HG03457 (cell line): ENCODE measurements around the gene AKT1.
"Not testable (repeated sequence)": the region's sequence is repeated elsewhere in the genome, so short reads cannot be mapped to it uniquely, and the experiment has no call there.

ENCODE experiments used
- ATAC-seq: cut with Tn5 transposase; IDR thresholded peaks from one replicate; pipeline ENCODE4 v1.9.1; 2021; ENCODE audit warnings: moderate number of reproducible peaks; ENCODE audit not compliant: unreplicated experiment

The AKT1 gene

GRCh38 chr14:104741803-104742251, 53.7 kb downstream of the AKT1 start:
- ATAC-seq = no peak

DNA sequence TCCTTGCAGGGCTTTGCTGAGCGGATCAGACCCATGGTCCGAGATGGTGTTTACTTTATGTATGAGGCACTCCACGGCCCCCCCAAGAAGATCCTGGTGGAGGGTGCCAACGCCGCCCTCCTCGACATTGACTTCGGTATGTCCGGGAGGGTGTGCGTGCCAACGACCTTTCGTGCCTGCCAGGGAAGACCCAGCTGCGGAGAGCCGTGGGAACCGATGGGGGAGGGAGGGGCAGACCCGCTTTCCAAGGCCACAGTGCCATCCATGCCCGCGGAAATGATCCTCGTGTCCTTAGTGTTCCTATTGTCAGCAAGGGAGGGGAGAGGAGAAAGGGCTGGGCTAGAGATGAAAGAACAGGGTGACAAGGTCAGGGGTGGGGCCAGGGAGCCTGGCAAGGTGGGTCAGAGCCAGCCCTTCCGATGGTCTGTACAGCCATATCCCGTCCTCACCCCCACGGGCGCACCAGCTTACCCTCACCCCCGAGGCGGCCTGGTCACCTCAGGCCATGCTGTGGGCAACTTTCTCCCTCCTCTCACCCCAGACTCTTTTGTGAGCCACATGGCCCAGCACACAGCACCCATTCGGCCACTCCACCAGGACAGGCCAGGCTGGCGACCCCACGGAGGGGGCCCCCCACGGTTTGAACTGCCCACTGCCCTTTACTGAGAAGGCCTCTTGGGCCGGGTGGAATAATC, 54.3 kb downstream of the AKT1 start:
- ATAC-seq = no peak

DNA sequence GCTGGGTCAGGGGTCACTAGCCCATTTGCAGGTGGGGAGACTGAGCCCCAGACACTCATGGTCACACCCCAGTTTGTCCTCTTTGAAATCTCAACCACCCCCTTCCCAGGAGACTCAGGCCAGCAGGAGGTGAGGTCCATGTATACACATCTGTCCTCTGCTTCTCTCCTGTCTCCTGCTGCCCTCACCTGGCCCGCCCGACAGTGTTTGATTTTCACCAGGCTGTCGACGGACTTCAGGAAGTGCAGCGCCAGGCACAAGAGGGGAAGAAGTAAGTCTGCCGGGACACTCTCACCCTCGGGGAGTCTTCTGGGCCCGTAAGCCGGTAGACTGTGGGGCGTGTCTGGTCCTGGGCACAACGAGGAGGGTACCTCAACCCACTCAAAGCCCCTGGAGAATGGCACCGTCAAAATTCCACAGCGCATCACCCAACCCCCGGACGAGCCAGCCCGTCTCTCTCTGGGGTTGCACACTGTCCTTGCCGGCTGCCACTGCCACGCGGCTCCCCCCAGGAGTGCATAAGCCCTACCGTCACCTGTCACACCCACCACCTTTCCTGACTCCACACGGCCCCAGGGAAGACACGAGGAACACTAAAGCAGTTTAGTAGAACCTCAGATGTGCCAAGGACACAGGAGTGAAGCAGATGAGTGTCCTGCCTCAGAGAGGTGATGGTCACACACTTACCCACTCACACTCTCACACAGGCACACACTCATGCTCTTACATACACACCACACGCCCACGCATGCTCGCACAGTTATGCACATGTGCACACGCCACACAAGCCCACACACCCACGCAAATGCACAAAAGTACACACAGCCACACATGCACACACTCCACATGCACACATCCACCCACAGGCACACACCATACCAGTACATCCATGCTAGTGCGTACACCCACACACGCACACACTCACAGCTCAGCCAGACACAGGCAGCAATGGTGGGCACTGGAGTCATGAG, 55.7 kb downstream of the AKT1 start:
- ATAC-seq = no peak

- ATAC-seq = no peak
These were observed 56.5 kb downstream of the AKT1 start for GRCh38 chr14:104739026-104739425.

GRCh38 chr14:104738375-104739019, 57.1 kb downstream of the AKT1 start:
- ATAC-seq = no peak

- no peak for ATAC-seq
These were observed 59.5 kb downstream of the AKT1 start for GRCh38 chr14:104735830-104736642.

GRCh38 chr14:104734991-104735779, 60.4 kb downstream of the AKT1 start:
- ATAC-seq = no peak

DNA sequence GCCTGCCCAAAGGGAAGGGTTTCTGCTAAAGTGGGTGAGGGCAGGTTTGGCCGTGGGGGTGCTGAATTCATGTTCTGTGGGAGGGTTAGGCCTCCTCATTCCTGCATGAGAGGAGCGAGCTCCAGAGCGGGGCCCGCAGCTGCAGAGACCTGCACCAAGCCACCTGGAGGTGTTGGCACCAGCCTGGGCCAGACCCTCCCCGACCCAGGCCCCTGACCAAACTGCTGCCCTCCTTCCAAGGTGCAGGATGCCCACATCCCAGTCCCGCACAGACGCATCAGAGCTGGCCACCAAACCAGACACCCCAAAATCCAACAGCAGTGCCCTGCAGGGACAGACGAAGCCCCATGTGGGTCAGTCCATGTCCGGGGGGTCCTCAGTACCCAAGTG, 61.0 kb downstream of the AKT1 start:
- no peak for ATAC-seq

- ATAC-seq = no peak
These were observed 61.4 kb downstream of the AKT1 start for GRCh38 chr14:104734051-104734587.

GRCh38 chr14:104732931-104733681, 62.4 kb downstream of the AKT1 start:
- ATAC-seq = no peak

DNA sequence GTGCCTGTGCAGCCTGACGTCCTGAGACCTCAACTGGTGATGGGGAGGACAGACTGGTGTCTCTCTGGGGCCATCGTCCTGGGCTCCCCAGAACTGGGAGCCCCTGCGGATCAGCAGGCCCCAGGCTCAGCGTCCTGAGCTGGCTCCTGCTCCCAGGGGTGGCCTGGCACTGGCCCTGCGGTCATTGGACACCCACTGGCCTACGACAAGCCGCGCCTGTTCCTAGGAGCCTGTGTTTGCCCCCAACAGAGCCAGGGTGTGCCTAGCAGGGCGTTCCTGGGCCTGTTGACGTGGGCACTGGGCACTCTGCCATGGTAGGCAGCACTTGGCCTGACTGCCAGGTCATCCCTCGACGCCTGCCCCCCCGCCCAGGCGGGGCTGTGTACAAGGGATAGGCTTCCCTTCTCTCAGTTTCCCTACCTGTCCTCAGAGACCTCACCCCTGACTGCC, 63.2 kb downstream of the AKT1 start:
- no peak for ATAC-seq

GRCh38 chr14:104731320-104732294, 63.9 kb downstream of the AKT1 start:
- ATAC-seq = no peak

- no peak for ATAC-seq
These were observed 65.1 kb downstream of the AKT1 start for GRCh38 chr14:104730487-104730886.

DNA sequence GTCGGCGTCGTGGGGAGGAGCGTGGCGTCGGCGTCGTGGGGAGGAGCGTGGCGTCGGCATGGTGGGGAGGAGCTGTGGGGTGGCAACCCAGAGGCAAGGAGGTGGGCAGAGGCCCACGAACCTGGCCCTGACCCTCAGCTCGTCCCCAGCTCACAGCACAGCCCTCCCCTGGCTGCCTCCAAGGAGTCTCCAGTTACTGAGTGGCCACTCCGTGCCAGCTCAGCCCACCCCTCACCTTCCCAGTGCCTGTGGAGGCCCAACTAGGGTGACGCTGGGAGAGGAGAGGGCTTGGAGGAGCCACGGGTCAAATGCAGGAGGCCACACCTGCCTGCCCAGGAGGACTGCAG, 65.7 kb downstream of the AKT1 start:
- ATAC-seq = no peak

DNA sequence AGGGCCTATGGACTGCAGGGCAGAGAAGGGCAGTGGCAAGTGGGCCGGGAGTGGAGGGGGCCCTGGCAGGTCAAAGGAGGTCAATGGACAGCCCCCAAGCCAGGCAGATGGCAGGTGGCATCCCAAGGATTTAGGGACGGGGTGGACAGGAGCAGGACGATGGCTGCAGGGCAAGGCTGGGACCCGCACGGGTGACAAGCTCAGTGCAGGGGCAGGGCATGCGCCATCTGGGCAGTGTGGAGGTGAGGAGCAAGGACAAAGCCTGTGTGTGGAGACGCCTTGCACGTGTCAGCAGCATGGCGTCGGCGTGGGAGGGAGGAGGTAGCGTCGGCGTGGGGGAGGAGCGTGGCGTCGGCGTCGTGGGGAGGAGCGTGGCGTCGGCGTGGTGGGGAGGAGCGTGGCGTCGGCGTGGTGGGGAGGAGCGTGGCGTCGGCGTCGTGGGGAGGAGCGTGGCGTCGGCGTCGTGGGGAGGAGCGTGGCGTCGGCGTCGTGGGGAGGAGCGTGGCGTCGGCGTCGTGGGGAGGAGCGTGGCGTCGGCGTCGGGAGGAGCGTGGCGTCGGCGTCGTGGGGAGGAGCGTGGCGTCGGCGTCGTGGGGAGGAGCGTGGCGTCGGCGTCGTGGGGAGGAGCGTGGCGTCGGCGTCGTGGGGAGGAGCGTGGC, 66.2 kb downstream of the AKT1 start:
- ATAC-seq = not testable (repeated sequence)

DNA sequence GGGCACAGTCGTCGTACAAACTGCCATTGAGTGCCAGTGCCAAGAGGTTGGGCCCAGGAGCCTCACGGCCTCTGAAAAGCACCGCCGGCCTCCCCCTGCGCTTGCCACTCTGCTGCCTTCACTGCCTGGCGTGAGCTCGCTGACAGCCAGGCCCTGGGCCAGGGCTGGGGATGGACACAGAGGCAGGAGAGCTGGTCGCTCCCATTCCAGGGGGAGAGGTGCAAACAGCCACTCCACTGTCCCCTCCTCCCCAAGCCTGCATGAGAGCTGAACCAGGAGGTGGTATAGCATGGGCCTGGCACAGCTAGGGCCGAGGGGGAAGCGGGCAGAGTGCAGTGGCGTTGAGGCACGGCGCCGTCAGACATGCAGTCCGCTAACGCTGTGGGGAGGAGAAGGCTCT, 66.9 kb downstream of the AKT1 start:
- no peak for ATAC-seq
